Measurements from ENCODE around the gene LRRN2.

GRCh38 chr1:204591473-204592090 is 94.0 kb downstream of the LRRN2 start:
- TF ChIP-seq CTCF (IDR thresholded peaks at IDR 0.05) (no peak), POLR2A (IDR thresholded peaks at IDR 0.05) (no peak)
